NCI-H146 treated with DMSO at 0.1 percent for 48 hours (cell line): ENCODE measurements around the gene CSNK1A1L.

Source experiments
- DNase-seq: peaks from one replicate; lab custom pipeline; 2025; ENCODE audit not compliant: unreplicated experiment; lab: John Stamatoyannopoulos, UW

Gene CSNK1A1L

GRCh38 chr13:37105251-37105714 lies at the start of gene CSNK1A1L:
Gene CSNK1A1L (minus strand): TSS chr13:37105664. CDS start chr13:37105256, 408 bp downstream.
- no peak for DNase-seq

- no peak for DNase-seq
Observed at GRCh38 chr13:37149380-37149779, 43.9 kb upstream of the CSNK1A1L start.

- no peak for DNase-seq
Observed at GRCh38 chr13:37148501-37148900, 43.0 kb upstream of the CSNK1A1L start.

DNA sequence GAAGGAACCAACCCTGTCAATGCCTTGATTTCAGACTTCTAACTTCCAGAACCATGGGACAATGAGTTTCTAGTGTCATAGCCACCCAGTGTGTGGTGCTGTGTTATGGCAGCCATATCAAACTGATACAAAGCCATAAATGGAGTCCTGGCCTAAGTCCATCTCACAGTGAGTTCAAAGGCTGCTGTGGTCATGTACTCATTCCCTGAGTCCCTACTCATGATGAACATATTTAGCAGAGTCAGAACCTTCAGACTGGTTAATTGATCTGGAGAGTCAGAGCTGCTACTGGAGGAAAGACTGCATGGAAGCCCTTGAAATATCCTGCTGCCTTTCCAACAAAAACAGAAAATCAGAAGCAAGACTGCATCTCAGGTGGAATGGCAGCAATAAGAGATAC lies 39.2 kb upstream of the CSNK1A1L start:
- DNase-seq = no peak

DNA sequence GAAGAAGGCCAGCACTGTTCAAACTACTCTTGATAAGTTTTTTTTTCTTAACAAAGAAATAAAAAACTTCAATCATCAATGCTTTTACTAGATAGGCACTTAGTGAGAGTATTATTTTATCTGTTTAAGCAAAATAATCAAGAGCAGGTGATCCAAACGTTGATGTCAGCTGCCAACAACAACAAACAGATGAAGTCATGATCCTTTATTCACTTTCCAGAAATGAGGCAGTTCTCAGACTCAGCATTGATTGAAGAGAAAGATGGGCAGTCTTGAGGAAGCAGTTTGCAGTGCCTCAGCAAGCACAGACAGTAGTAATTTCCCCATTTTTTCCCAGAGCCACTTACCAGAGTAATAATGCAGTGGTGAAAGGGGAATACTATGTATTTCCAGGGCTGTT lies 38.4 kb upstream of the CSNK1A1L start:
- no peak for DNase-seq

DNA sequence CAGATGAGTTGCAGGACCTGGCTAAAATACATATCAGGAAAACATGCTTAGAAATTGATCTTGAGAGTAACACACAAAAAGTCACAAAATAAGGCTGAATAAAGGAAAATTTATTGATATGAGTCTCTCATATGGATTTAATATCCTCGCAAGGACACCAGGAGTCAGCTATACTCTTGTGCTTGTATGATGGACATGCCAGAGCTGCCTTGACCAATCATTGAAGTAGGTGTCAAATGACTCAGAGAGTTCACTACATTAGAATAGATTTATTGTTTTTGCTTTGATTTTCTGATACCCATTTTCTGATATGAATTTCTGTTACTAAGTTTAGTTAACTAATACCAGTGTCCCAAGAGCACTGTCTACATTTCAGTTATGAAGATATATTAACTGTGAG lies 37.4 kb upstream of the CSNK1A1L start:
- no peak for DNase-seq

DNA sequence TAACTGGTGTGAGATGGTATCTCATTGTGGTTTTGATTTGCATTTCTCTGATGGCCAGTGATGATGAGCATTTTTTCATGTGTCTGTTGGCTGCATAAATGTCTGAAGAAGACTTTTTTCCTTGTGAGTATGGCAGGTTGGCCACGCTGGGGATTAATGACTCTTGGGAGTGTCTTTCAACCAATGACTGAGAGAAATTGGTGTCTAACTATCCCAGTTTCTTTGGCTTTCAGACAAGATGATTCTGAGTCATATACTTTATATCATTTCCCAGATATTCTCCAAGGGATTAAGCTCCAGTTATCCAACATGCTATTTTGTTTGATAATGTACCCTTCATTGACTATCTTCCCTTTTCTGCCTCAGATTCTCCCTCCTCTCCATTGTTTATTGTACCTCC lies 35.5 kb upstream of the CSNK1A1L start:
- no peak for DNase-seq

DNA sequence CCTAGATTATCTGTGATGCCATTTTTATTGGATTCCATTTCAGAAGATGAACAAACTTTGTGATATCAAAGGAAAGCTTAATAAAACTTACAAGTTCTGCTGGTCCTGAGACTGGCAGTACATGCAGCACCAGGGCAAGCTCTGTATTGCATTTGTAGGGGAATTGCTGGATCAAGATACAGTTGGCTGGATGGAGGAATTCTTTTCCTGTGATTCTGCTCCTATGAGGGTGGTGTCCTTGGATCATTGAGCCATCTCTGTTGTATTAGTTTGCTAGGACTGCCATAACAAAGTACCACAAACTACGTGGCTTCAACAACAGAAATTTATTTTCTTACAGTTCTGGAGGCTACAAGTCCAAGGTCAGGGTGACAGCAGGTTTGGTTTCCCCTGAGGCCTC lies 33.9 kb upstream of the CSNK1A1L start:
- no peak for DNase-seq

GRCh38 chr13:37138926-37139325 lies 33.5 kb upstream of the CSNK1A1L start:
- no peak for DNase-seq

DNA sequence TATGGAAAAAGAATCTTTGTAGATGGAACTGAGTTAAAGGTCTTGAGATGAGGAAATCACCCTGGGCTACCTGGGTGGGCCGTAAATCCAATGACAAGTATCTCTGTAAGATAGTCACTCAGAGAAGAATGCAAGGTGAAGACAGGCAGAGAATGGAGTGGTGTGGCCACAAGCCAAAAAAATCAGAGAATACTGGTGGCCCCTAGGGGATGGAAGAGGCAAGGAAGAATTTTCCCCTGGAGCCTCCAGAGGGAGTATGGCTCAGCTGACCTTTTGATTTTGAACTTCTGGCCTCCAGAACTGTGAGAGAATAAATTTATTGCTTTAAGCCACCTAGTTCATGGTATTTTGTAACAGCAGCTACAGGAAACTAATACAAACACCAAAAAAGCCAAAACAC lies 32.7 kb upstream of the CSNK1A1L start:
- DNase-seq = no peak

- DNase-seq = no peak
Observed at GRCh38 chr13:37136633-37137032, 31.2 kb upstream of the CSNK1A1L start.

DNA sequence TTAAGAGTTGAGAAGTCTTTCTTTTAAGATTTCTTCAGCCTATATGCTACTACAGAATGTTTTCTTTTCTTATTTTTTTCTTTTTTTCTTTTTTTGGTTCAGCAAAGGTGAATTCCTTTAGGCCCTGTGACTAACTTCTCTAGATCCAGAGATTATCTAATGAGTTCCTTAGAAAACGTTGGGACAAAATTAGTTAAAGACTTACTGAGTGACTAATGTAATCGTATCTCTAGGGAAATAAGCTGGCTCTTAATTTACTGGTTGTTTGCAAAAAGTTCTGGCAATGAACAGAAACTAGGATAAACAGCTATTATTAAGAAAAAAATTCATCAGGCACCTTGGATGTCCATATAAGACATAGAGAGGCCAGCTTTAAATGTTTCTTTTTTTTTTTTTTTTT lies 30.7 kb upstream of the CSNK1A1L start:
- no peak for DNase-seq

DNA sequence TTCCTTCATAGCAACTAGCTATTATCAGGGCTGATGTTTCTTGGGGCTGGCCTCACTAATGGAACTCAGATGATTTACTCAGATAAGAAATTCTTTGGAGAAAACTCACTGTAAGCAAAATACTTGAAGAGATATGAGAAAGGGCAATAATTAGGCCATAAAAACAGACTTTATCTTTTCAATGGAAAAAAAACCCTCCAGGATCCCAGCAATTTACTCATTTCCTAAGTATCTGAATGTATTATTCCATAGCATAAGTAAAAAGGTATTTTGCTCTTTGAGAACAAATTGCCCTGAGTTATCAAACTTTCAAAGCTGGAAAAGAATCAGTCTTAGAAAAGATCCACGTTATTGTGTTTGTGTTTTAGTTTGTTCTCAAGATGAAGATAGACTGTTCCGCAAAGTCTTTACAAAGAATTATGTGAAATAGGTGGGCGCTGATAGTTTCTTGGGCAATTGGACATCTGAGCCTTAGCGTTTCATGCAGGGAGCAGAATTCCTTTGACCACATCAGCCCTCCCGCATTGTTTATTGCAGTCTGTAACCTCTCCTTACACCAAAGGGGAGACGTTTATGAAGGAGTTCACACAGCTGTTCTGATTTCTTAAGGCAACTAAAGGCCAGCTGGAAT lies 29.1 kb upstream of the CSNK1A1L start:
- DNase-seq = no peak

DNA sequence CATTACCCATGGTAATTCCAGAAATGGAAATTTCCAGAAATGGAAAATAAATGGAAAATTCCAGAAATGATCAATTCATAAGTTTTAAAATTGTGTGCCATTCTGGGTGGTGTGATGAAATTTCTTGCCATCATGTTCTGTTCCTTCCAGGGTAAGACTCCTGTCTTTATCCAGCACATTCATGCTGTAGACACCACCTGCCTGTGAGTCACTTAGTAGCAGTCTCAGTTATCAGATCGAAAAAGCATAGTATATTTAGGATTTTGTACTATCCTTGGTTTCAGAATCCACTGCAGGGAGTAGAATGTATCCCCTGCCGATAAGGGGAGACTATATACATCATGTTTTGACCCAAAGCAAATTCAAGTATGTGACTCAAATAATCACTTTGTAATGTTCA lies 26.7 kb upstream of the CSNK1A1L start:
- DNase-seq = no peak

DNA sequence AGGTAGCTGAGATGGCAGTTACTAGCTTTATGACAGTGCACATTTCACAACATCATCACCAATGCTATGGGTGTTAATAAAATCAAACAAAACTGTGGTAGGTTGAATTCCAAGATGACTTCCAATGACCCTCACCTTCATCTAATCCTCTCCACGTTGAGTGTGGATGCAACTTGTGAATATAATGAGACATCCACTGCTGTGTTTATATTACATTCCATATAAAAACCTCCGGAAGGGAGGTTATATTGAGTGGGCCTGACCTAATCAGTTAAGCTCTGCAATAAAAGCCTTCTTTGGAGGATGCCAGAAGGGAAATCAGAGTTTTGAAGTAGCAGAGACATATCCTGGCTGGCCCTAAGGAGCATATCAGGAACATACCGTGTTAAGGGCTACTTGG lies 25.6 kb upstream of the CSNK1A1L start:
- no peak for DNase-seq

GRCh38 chr13:37129866-37130265 lies 24.4 kb upstream of the CSNK1A1L start:
- no peak for DNase-seq

DNA sequence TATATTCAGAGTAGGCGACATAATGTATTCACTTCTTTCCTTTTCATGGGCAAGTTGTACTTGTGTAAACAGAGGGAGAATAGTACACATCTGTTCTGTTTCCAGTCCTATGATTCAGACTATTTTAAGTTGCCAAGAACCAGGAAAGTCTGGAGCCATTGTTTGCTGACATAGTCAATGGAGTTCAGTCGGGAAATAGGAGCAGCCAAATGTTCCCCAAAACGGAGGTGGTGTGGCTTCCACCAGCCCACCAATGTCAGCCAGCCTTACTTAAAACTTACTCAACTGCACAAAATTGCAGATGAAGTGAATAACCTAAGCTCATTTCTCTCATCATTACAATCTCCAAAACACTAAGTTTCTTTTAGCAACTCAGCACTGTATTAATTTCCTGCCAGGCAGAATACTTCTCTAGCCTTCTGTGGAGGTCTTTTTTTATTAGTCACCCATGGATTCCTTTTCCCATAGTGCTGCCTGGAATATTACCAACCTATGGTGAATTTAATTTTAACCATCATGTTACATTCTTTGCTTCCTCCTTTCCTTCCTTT lies 22.3 kb upstream of the CSNK1A1L start:
- DNase-seq = no peak

DNA sequence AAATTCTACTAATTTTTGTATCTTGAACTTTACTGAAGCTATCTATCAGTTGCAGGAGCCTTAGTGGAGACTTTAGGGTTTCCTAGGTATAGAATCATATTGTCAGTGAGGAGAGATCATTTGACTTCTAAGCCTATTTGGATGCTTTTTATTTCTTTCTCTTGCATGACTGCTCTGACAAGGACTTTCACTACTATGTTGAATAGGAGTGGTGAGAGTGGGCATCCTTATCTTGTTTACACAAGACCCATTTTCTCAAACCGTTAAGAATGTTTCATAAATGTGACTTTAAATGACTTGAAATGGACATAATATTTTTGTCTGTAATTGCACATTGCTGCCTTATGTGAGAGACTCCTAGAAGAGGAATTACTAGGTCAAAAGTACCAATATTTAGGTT lies 17.9 kb upstream of the CSNK1A1L start:
- DNase-seq = no peak

GRCh38 chr13:37118016-37118415 lies 12.6 kb upstream of the CSNK1A1L start:
- DNase-seq = no peak

GRCh38 chr13:37114250-37114649 lies 8.8 kb upstream of the CSNK1A1L start:
- no peak for DNase-seq

- no peak for DNase-seq
Observed at GRCh38 chr13:37113534-37113933, 8.1 kb upstream of the CSNK1A1L start.

DNA sequence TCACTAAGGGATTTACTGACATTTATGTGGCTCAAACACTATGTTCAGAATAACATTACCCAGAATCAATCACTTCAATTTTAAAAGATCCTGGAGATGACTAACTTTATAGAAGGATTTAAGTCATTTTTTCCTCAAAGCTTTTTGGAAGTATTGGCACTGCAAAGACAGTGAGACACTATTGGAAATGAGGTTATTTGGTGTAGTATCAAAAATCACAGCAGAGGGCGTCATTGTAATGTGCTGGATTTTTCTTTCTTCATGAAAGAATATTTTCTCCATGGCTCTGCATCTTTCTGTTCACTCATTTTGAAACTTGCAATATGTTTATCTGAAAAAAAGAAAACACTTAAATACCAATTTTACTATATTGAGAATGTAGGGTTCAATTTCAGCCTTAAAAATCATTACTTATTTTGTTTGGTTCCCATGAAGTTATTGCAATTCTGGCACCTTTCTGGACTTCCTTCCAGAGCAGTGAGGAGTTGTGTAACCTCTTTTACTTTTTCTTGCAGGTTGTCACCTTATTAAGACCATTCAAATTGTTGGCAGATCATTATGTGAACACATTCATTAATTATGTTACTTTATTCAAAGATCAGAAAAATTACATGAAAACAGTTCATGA lies 3.7 kb upstream of the CSNK1A1L start:
- DNase-seq = no peak

GRCh38 chr13:37107868-37108267 lies 2.4 kb upstream of the CSNK1A1L start:
- DNase-seq = no peak
